GDM1 (cell line): ENCODE results near the gene MRPS23.
A peak's percentile ranks its signal among the peaks of the same experiment; 100 is the strongest.

Source experiments
- DNase-seq: peaks from one replicate; lab custom pipeline; 2025; lab: John Stamatoyannopoulos, UW

Gene MRPS23

DNA sequence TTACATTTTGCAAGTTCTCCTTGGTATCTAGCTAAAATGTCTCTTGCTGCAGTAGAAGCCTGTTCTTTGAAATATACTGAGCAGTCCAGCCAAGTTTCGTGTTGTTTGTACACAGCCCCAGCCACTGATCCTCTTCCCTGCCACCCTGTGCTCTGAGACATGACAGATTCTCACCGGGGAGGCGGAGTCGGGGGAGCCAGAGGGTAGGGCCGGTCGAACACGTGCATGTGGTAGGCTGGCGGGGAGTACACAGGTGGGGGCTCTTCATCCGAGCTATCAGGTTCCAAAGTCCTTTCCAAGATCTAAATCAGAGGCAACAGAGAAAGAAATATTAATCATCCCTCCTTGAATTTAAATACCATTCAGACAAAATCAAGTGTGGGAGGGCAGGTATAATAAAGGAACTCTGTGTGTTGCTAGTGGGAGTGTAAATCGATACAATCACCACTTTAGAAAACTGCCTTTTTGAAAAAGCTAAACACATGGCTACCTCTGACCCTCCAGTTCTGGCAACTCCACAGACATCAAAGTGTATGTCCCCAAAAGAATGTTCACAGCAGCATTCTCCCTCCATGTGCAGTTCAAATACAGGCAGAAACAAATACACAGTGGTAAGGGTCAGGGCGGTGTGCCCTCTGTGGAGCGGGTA lies 29.7 kb upstream of the MRPS23 start:
- no peak for DNase-seq

DNA sequence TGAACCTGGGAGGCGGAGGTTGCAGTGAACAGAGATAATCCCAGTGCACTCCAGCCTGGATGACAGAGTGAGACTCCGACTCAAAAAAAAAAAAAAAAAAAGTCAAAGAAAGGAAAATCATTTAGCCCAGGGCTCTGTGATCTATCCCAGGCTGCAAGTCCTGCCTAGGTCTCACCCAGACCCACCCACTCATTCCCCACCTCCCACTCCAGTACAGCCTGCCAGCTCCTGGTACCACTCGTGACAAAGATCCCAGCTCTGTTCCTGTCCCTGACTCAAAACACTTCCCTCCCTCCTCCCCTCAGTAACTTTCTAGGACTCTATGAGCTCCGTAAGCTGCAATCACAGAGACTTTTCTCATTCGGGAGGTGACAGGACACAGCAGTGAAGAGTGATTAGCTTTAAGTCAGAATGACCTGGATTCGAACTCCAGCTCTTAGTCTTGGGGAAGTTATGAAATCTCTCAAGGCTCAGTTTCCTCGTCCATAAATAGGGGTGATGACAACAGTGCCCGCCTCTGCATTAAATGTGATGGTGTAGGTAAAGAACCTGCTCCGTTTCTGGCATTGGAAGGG lies 28.0 kb upstream of the MRPS23 start:
- DNase-seq = no peak

DNA sequence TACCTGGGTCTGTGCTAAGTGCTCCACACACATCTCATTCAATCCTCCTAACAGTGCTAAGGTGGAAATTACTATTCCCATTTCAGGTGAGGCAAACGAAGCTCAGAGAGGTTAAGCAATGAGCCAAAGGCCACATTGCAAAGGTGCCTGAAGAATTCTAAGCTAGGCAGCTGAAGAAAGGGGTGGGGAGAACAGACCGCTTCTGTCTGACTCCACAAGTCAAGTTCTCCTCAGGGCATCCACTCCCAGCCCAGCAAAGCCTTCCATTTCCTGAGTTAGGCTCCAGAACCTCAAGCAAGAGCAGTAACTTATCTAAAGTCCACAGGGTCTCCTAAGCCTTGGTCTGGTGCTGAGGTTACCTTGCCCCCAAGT lies 27.0 kb upstream of the MRPS23 start:
- no peak for DNase-seq

DNA sequence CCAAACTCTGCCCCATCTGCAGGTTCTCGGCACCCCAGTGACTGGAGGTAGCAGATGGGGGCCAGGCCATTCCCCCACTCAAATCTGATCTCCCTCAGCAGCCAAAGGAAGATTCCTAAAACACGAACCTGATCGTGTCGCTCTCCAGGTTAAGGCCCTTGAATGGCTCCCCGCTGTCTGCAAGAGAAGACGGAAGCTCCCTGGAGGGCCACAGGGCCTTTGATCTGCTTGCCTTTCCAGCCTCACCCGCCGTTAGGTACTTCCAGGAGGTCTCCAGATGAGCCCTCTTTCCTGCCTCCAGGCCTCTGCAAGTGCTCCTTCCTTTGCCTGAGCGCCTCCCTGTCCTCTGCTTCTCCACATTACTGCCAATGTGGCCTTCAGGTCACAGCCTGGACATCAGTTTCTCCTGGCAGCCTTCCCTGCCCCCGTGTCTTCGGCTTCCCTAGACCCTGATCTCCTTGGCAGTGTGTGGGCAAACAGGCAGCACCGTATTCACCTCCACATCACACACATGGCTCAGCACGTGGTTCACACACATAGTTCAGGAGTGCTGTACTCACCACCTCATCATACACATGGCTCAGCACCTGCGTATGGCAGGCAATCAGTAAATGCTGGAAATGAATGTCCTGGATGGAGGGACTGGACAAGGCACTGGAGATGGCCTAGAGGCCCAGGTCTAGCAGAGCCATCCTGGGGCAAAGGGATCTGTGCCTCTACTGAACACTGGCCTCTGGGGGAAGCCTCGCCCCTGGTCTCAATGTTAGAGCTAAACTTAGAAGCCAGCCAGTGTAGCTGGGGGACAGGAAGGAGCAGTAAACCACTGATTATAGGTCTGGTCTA lies 26.4 kb upstream of the MRPS23 start:
- no peak for DNase-seq

DNA sequence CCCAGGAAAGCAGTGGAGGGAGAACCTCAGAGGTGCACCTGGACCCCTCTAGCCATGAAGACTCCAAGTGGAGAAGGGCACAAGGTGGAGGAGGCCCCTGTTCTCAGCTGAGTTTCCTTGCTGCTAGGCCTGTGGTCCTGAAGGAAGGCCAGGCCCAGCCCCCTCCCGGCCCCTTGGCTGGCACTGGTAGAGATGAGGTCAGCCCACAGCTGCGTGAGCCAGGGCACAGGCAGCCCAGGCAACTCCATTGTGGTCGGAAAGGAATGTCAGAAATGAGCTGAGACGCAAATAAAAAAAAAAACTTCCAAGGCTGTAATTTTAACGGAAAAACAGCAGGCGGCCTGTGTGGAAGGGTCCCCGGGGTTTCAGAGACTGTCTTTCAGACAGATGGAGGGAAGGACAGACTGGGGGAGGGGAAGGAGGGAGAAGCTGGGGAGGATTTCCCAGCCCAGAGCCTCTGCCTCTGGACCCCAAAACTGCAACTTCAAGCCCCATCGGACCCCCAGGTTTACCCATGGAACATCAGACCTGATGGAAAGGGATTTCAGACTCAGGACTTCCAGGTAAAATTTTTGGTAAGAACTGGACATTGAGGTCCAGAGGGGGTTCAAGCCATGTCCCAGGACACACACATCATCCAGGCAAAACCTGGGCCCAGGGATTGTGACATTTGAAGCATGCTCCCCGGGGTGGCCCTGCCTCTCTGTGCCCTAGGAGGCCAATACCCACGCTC lies 25.6 kb upstream of the MRPS23 start:
- peak; percentile 71 for DNase-seq

DNA sequence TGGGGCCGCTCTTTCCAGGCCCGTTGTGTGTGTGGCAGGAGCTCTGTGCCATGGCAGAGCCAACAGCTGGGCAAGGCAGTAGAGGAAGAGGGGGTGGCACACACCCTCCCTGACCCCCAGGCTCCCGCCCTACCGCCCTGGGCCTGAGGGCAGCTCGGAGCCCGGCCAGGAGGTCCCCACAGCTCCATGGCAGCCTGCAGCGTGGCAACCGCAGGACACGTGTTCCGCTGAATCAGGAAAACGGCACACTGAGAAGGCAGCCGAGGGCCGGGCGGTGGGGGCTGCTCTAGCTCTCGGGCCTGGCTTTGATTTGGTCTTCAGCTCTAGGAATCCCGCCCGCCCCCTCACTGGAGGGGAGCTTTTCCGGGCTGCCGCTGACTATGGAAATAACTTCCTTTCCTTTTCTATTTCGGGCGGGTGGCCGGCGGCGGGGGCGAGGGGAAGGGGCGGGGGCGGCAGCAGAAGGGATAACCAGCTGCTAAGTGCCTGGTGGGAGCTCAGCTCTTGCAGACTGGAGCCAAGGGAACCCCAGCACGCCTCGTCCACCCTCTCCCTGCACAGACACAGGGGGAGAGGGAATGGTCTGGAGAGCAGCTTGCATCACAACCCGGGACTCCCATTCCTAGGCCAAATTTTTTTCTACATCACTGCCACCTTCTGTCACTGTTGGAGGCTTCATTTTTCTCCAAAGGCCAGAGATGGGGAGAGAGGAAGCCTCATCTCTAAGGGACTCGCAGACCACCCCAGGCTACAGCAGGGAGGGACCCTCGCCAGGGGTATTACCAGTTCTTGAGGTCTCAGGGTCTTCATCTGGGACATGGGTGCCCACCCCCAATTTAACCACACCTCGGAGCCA lies 24.8 kb upstream of the MRPS23 start:
- DNase-seq = peak; percentile 88

DNA sequence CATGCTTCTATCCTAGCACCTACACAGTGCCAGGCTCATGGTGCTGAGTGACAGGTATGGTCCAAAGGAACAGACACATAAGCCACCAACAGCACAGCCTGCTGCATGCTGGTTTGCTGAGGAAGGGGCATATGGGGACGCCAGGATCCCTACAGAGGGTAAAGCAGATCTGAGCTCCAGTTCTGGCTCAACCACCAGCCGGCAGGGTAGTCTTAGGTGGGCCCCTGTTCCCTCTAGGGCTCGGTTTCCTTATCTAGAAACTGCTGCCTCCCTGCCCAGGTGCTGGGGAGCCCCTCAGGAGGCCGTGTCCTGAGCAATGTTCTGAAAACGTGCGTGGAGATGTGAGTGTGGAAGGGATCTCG lies 24.2 kb upstream of the MRPS23 start:
- DNase-seq = no peak

DNA sequence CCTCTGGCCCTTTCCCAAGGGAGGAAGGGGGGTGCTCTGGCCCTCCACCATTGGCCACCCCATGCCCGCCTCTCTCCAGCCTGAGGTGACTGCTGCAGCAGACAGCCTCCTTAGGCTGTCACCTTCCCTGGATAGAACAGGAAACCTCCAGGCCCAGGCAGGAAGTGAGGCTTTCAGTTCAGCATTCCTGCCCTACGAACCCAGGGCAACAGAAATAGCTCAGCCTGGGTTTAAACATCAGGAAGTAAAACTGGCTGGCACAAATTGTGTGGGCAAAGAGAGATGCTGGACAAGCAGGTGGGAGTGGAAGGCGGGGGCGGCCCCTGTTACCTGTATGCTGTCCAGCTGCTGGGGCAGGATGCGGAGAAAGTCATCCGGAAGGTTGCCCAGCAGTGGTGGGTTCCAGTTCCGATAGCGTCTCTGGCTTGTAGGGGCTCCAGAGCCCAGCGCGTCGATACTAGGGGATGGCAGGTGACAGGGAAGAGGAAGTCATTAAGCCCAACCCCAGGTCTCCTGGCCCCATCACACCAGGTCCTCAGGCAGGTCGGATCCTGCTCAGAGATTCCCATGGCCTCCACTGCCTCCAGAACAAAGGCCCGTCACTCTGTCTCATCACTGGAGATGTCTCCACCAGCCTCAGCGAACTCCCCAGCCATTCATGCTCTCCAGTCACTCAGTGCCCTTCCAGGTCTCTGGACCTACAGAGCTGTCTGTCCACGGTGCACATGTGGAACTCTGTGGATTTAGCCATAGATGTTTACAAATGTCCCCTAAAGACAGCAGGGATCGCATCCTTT lies 23.6 kb upstream of the MRPS23 start:
- DNase-seq = peak; percentile 20

DNA sequence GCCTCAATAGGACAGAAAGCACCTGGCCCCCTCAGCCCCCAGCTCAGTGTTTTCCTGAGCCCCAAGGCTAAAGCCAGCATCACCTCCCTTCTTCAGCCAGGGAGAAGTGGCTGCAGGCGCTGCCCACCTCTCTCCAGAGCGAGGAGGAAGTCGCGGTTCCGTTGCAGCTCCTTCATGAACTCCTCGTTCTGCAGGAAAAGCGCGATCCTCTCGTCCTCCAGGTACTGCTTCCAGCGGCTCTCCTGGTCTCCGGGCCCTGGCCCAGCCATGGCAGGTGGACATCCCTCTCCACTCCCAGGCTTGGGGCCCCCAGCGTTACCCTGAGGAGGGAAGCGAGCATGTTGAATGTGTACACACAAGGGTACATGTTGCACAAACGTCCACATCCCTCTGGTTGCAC lies 22.7 kb upstream of the MRPS23 start:
- peak; percentile 24 for DNase-seq

DNA sequence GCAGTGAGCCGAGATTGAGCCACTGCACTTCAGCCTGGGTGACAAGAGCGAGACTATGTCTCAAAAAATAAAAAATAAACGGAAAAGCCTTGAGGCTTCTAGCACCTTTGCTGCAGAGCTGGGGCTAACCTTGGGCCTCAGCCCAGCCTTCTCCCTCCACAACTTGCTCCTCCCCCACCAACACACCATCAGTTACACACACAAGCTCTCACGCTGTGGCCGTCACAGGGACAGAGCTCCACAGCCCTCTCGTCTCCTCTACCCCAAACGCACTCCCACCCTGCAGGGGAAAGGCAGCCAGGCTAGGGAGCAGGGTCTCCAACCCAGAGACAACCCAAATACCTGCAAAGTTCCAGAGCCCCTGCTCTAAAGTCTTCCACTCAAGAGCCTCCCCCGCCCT lies 22.0 kb upstream of the MRPS23 start:
- DNase-seq = no peak

DNA sequence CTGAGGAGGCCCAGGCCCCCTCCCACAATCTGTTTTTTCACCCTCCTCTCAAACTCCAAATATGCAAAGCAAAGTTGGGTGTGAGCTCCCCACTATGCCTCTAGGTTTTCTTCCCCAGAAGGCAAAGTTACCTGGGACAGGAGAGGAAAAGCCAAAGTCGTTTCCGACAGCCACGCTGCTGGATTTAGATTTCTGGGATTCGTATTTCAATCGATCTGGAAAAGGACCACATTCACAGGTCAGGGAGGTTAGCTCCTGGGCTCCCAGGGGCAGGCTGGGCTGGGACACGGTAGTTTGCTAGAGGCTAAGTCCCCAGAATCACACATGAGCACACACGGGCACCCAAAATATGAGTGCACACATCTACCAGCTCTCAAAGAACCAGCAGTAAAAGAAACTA lies 21.3 kb upstream of the MRPS23 start:
- no peak for DNase-seq

DNA sequence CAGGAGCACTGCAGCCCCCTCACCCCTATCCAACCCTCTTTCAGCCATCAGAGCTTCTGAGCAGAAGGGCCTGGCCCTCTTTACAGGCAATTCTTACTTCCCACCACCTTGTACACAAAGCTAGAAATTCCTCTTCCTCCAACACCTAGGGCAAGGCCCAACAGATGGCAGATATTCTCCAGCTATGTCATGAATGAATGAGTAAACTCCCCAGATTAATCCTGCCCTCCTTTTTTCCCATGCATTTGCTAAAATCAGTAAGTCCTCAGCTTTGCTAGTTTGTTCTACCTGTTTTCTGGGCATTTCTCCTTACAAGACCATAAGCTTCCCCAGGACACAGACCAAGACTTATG lies 20.4 kb upstream of the MRPS23 start:
- DNase-seq = no peak

DNA sequence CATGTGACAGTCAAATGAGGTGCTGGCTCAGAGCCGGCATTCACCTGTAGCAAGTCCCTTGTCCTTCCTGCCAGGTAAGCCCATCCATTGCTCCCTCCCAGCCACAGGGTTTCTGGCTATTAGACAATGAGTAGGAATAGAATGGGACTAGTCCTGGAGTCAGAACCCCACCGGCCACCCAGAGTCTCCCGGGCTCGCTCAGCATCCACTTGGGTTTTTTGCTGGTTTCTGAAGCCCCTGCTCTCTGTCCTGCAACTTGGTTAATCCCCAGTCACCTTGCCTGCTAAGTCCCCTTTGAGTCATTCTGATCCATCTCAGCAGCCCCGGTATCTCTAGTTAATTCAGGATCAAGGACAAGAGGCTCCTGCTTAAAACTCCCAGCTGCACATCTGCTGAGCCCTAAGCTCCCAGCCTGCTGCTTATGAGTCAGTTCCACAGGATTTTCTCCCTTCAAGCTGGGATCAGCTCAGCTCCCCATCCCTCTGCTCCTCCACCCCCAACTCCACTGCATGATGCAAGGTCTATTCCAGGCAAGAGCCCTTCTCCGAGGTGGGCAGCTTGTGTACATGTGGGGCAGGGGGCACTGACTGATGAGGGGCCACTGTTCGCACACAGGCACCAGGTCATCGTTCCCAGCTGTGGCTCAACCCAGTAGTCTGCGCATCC lies 19.9 kb upstream of the MRPS23 start:
- no peak for DNase-seq

DNA sequence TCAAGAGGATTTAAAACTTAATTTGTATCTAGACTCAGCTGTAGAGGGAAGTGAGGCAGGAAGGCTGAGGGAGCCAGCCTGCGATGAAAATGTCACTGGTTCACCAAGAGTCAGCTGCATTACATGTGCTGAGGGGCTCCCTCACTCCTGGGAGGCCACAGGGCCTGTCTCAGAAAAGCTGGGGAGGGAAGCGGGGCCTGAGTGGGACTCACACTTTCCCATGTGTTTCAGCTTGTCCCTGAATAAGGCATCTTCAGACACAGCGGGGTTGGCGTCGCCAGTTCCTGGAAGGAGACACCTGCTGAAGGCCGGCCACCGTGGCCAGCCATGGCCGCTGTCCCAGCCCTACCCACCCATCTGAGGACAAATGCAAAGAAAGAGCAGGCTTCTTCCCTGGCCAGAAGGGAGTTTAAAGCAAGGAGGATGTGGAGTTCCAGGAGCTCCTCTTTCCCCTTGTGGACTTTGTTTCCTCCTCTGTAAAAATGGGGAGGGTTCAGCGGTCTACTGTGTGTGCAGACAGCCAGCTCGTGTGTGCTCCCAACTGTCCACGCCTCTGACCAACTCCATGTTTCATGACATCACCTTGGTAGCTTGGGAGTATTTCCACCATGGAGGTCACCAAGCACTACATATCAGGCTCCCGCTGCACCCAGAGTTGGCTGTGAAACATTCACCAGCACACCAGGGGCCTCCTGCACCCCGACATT lies 19.2 kb upstream of the MRPS23 start:
- DNase-seq = peak; percentile 56

DNA sequence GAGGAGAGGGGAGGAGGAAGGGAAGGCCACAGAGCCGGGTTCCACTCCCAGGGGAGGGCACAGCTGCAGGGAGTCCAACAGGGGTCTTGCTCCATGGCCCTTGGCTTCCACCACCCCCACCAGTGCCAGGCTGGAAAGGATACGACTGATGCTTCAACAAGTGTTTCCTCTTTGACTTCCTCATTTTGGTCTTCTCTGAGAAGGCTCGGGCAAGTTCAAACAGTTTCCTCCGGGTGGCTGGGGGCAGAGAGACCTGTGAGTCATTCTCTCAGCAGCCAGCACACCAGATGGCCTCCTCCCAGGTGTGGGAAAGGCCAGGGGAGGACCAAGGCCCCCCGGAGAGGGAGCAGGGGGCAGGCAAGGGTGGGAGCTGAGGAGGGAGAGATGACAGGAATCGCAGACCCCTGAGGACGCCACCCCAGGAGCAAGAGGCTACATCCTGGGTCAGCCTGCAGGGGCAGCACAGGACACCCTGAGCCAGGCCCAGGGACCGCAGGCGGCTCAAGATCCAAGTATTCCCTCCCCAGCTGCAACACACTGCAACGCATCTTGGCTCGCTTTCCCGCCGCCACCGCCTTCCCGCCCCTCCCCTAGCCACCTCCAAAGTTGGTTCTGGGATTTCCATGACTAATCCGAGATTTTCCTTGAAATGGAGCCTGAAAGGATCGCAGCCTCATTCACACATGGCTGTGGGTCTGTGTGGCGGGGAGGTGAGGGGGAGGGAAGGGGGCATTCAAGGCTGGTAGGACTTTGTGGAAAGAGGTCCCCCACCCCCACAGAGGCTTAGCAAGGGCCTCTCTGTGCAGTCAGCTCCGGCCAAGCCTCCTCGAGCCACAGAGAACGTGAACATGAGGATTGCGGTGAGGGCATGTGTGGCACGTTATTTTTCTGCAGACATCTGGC lies 18.4 kb upstream of the MRPS23 start:
- peak; percentile 94 for DNase-seq

DNA sequence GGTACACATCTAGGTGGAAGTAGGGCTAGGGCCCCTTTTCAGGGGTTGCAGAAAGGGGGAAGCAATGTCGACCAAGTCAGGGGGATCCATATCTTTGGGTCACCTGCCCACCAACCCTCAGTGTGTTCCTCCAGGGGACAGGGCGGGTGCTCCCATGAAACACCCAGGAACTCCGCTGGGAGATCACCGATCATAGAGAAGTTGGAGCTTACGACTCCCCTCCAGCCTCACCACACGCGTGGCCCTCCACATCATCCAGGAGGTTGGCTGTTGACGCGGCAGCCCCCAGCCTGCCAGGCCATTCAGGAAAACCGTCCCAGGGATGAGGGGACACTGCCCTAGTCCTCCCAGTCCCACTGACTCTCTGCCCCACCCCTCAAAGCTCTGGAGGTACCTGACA lies 17.3 kb upstream of the MRPS23 start:
- no peak for DNase-seq

DNA sequence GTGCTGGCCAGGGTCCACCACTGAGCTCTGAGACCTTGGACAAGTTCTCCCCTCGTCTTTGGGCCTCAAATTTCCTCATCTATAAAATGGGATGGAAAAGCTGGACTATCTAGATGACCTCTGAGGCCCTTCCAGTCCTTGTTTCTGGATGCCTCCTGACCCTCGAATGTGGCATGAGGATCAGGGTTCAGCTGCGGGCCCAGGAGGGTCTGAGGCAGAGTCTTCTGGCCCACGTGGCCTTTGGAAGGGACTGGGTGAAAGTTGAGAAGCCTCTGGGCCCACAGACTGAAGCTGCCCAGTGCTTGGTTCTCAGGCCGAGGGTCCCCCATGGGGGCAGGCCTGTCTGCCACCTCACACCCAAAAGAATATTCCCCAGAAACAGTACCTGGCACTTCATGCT lies 16.9 kb upstream of the MRPS23 start:
- no peak for DNase-seq

DNA sequence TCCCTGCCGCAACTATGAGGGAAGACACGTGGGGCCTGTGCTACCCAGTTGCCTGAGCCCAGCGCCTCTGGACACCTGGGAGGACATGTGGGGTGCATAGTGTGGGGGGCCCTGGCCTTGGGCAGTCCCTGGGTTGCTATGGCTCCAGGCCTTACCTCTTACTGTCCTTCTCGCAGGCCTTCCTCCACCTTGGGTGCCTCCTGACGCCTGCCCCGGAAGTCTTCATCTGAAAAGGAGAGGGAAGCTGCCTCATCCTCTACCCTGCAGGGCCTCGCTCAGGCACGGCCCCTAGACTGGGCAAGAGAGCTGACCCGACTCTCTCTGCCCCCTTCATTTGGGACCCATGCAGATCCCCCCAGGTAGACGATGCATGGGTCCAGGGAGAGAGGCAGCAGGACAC lies 16.5 kb upstream of the MRPS23 start:
- no peak for DNase-seq

DNA sequence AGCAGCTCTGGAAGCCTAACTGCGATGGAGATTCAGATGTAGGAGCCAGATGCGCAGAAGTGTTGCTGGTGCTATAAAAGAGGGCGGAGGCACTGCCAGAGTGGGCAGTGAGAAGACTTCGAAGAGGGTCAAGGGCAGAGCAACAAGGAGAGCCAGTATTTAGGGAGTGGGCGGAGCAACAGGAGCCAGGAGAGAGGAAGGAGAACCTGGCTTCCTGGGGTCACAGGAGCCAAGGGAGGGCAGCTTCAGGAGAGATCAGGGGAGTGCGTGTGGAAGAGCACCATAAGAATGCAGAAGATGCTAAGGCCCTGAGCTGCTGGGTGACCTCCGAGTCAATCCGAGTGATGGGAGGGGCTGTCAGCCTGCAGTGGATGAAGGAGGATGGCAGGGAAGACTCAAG lies 14.4 kb upstream of the MRPS23 start:
- no peak for DNase-seq
